HG03066 (cell line): Measurements from ENCODE around the gene POU2F3.
"Not testable (repeated sequence)": the region's sequence is repeated elsewhere in the genome, so short reads cannot be mapped to it uniquely, and the experiment has no call there.

ENCODE experiments used
- ATAC-seq: cut with Tn5 transposase; IDR thresholded peaks from one replicate; pipeline ENCODE4 v1.9.1; 2021; ENCODE audit warnings: low read depth; ENCODE audit not compliant: unreplicated experiment

Gene POU2F3

GRCh38 chr11:120245434-120245833, 5.5 kb downstream of the POU2F3 start:
- ATAC-seq = no peak

- peak; percentile 62 for ATAC-seq
Observed at GRCh38 chr11:120248551-120249278, 8.8 kb downstream of the POU2F3 start.

GRCh38 chr11:120249279-120250262, 9.6 kb downstream of the POU2F3 start:
- ATAC-seq = no peak

GRCh38 chr11:120253377-120253776, 13.4 kb downstream of the POU2F3 start:
- not testable (repeated sequence) for ATAC-seq

- no peak for ATAC-seq
Observed at GRCh38 chr11:120254788-120255518, 15.0 kb downstream of the POU2F3 start.

- ATAC-seq = no peak
Observed at GRCh38 chr11:120255519-120255866, 15.6 kb downstream of the POU2F3 start.

GRCh38 chr11:120256178-120256577, 16.2 kb downstream of the POU2F3 start:
- ATAC-seq = no peak

GRCh38 chr11:120256779-120257178, 16.8 kb downstream of the POU2F3 start:
- ATAC-seq = no peak

- ATAC-seq = no peak
Observed at GRCh38 chr11:120257346-120257745, 17.4 kb downstream of the POU2F3 start.

- no peak for ATAC-seq
Observed at GRCh38 chr11:120258661-120259060, 18.7 kb downstream of the POU2F3 start.

GRCh38 chr11:120259241-120259640, 19.3 kb downstream of the POU2F3 start:
- ATAC-seq = no peak

GRCh38 chr11:120259988-120260565, 20.1 kb downstream of the POU2F3 start:
- no peak for ATAC-seq

GRCh38 chr11:120260616-120261015, 20.7 kb downstream of the POU2F3 start:
- no peak for ATAC-seq

GRCh38 chr11:120261321-120261720, 21.4 kb downstream of the POU2F3 start:
- no peak for ATAC-seq

- ATAC-seq = no peak
Observed at GRCh38 chr11:120261931-120262330, 22.0 kb downstream of the POU2F3 start.

- ATAC-seq = no peak
Observed at GRCh38 chr11:120267319-120267718, 27.4 kb downstream of the POU2F3 start.

GRCh38 chr11:120268686-120269085, 28.7 kb downstream of the POU2F3 start:
- no peak for ATAC-seq

- no peak for ATAC-seq
Observed at GRCh38 chr11:120270386-120270785, 30.4 kb downstream of the POU2F3 start.

GRCh38 chr11:120271672-120272071, 31.7 kb downstream of the POU2F3 start:
- ATAC-seq = no peak

GRCh38 chr11:120272303-120272702, 32.4 kb downstream of the POU2F3 start:
- ATAC-seq = no peak

- no peak for ATAC-seq
Observed at GRCh38 chr11:120273432-120273831, 33.5 kb downstream of the POU2F3 start.
